Measurements from ENCODE around the gene STAT3.

- TF ChIP-seq EZH2 (IDR thresholded peaks at IDR 0.05; ENCODE audit: borderline replicate concordance, low read depth, low read length, severe bottlenecking) = no peak
- TF ChIP-seq, protein P1, sequence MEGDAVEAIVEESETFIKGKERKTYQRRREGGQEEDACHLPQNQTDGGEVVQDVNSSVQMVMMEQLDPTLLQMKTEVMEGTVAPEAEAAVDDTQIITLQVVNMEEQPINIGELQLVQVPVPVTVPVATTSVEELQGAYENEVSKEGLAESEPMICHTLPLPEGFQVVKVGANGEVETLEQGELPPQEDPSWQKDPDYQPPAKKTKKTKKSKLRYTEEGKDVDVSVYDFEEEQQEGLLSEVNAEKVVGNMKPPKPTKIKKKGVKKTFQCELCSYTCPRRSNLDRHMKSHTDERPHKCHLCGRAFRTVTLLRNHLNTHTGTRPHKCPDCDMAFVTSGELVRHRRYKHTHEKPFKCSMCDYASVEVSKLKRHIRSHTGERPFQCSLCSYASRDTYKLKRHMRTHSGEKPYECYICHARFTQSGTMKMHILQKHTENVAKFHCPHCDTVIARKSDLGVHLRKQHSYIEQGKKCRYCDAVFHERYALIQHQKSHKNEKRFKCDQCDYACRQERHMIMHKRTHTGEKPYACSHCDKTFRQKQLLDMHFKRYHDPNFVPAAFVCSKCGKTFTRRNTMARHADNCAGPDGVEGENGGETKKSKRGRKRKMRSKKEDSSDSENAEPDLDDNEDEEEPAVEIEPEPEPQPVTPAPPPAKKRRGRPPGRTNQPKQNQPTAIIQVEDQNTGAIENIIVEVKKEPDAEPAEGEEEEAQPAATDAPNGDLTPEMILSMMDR (IDR thresholded peaks at IDR 0.05; ENCODE audit: extremely low read depth in 1 of 2, insufficient read depth in 1 of 2, low read depth in 1 of 2, low read length in 2 of 2) = no peak
- TF ChIP-seq POLR2A (IDR thresholded peaks at IDR 0.05; ENCODE audit: low read depth, low read length) = peak; percentile 56
- TF ChIP-seq JUN (IDR thresholded peaks at IDR 0.05; ENCODE audit: borderline replicate concordance, insufficient read depth, insufficient read length, low read depth) = no peak
- peak; percentile 77 for TF ChIP-seq POLR2AphosphoS5 (IDR thresholded peaks at IDR 0.05; ENCODE audit: insufficient read depth, low read depth, low read length)
- no peak for TF ChIP-seq FOS (IDR thresholded peaks at IDR 0.05; ENCODE audit: borderline replicate concordance, insufficient read depth, low read length)
- TF ChIP-seq GATA2 (IDR thresholded peaks at IDR 0.05; ENCODE audit: insufficient read depth, insufficient read length, low read depth, low read length) = peak; percentile 33
- TF ChIP-seq, protein P2, sequence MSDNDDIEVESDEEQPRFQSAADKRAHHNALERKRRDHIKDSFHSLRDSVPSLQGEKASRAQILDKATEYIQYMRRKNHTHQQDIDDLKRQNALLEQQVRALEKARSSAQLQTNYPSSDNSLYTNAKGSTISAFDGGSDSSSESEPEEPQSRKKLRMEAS (IDR thresholded peaks at IDR 0.05; ENCODE audit: insufficient read depth, insufficient read length) = no peak
These were observed 19.1 kb upstream of the STAT3 start for GRCh38 chr17:42407289-42407836.
